ENCODE data around the gene XDH. TPM values are rescaled to one million over a fixed set of nuclear protein-coding genes. Genes with fewer than 3 reads are reported as not detected.

Gene XDH
- total and polyA plus RNA-seq, 12 donors, result 0.01 to 0.16 (median 0.08) TPM; not detected in 7

GRCh38 chr2:31287654-31288053, 126.9 kb downstream of the XDH start:
- ATAC-seq (no peak), DNase-seq (no peak)
- no peaks in the 10 kb centered on the region for H3K27me3 ChIP-seq
- no peaks in the 10 kb centered on the region for H3K36me3 ChIP-seq
- H3K9me3 ChIP-seq, result no peaks in the 10 kb centered on the region
- WGBS, 2 donors, result 52 to 60% methylated on average over 2 of the region's 2 CpGs
- intact Hi-C loops (cut with DNase I), result loop anchor here in 1 of 10 donors (5.0 kb wide), 1 partner anchor 55 kb away; the partner anchor contains the start of gene EHD3
- H3K27ac ChIP-seq, result no peak overlapping the region
- H3K4me1 ChIP-seq, result peaks cover 0 to 15% (median 4%) of the 10 kb centered on the region in 9 donors
- no peak for TF ChIP-seq CTCF (IDR thresholded peaks at IDR 0.05)
- no peak overlapping the region for H3K4me3 ChIP-seq

- DNase-seq (no peak), ATAC-seq (no peak)
- TF ChIP-seq CTCF (IDR thresholded peaks at IDR 0.05), result no peak
- intact Hi-C loops (cut with DNase I), result loop anchor here in 1 of 10 donors (5.0 kb wide), 1 partner anchor 55 kb away; the partner anchor contains the start of gene EHD3
- 67 to 82% methylated on average over 5 of the region's 5 CpGs for WGBS, 2 donors
- Histone ChIP-seq H3K4me1 (peaks cover 0 to 20% (median 4%) of the 10 kb centered on the region in 9 donors), H3K9me3 (no peaks in the 10 kb centered on the region), H3K36me3 (no peaks in the 10 kb centered on the region), H3K27me3 (no peaks in the 10 kb centered on the region), H3K4me3 (no peak overlapping the region), H3K27ac (no peak overlapping the region)
Measured at GRCh38 chr2:31286961-31287550, 127.5 kb downstream of the XDH start.

GRCh38 chr2:31286230-31286629, 128.3 kb downstream of the XDH start:
- DNase-seq (no peak), ATAC-seq (no peak)
- no peaks in the 10 kb centered on the region for H3K36me3 ChIP-seq
- H3K27me3 ChIP-seq, result no peaks in the 10 kb centered on the region
- no peaks in the 10 kb centered on the region for H3K9me3 ChIP-seq
- WGBS, 2 donors, result 52 to 63% methylated on average over 4 of the region's 4 CpGs
- intact Hi-C loops (cut with DNase I), result loop anchor here in 1 of 10 donors (5.0 kb wide), 1 partner anchor 54 kb away; the partner anchor contains the start of gene EHD3
- TF ChIP-seq CTCF (IDR thresholded peaks at IDR 0.05), result no peak
- H3K4me3 ChIP-seq, result no peak overlapping the region
- peaks cover 0 to 20% (median 4%) of the 10 kb centered on the region in 9 donors for H3K4me1 ChIP-seq
- H3K27ac ChIP-seq, result no peak overlapping the region

Other genes starting within 250 kb of the XDH start
- under 1 TPM in 9 of 10 donors, not detected in 1; 0.08 to 0.46 (median 0.25) TPM for gene CAPN14, start 197.2 kb downstream of the XDH start, total RNA-seq
- under 1 TPM; 0.09 to 0.37 TPM for gene CAPN14, start 197.2 kb downstream of the XDH start, polyA plus RNA-seq
- 10 to 100 TPM; 12.5 to 40.9 (median 26.5) TPM for gene EHD3, start 180.6 kb downstream of the XDH start, total RNA-seq
- 1 to 10 TPM; 5.3 to 7.9 TPM for gene EHD3, start 180.6 kb downstream of the XDH start, polyA plus RNA-seq
- not detected for gene SRD5A2, start 166.2 kb upstream of the XDH start, total RNA-seq
- under 1 TPM in 1 of 2 donors, not detected in 1; under 0.01 TPM for gene SRD5A2, start 166.2 kb upstream of the XDH start, polyA plus RNA-seq